Activated T-cell treated with anti-CD3 and anti-CD28 coated beads, Interleukin-2, amount 50 U/mL, for 48 hours (primary cell): ENCODE data around the gene ORC1.
"Not testable (repeated sequence)": the region's sequence is repeated elsewhere in the genome, so short reads cannot be mapped to it uniquely, and the experiment has no call there.

Source experiments
- DNase-seq, 2 experiments: peaks; one replicate each; pipeline ENCODE4 v3.0.0-alpha.2; 2020

The ORC1 gene

DNA sequence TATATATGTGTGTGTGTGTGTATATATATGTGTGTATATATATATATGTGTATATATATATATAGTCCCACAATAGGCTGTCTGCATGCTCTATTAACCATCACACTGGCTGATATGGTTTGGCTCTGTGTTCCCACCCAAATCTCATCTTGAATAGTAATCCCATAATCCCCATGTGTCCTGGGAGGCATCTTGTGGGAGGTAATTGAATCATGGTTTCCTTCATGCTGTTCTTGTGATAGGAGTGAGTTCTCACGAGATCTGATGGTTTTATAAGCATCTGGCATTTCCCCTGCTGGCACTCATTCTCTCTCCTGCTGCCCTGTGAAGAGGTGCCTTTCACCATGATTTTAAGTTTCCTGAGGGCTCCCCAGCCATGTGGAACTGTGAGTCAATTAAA lies 34.4 kb downstream of the ORC1 start:
- not testable (repeated sequence) for DNase-seq

DNA sequence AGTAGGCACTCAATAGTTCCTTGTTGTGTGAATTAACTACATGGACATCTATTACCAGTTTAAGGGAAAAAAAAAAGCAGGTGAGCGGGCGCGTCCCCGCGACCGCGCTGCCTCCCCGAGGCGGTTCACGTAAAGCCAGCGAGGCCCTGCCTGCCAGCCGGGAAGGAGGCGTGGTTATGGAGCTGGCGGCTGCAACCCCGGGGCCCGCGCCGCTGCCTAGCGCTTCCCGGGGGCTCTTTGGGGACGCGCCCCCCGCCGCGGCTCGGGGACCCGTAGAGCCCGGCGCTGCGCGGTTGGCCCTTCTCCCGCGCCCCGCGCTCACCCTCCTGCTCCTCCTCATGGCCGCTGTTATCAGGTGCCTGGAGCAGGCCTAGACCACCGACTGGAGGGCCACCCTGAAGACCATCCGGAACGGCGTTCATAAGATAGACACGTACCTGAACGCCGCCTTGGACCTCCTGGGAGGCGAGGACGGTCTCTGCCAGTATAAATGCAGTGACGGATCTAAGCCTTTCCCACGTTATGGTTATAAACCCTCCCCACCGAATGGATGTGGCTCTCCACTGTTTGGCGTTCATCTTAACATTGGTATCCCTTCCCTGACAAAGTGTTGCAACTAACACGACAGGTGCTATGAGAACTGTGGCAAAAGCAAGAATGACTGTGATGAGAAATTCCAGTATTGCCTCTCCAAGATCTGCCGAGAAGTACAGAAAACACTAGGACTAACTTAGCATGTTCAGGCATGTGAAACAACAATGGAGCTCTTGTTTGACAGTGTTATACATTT lies 35.6 kb downstream of the ORC1 start:
- peak; percentile 52 to 72 for DNase-seq

DNA sequence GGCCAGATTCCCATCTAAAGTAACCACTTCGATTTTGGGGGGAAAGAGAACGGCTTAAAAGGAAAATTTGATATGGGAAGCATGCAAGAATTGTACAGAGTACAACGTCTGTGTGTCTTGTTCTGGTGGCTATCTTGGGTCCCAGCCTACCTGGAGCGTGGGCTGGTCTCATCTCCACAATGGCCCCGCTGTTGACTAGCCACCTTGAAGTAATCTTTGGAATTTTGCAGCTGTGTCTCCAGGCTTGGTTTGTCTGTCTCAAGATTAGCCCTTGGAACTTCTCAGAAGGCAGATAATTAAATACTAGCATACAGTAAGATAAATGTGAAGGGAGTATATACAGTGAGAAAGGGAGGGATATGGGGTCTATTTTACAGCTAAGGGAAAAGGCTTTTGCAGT lies 37.0 kb downstream of the ORC1 start:
- no peak for DNase-seq

DNA sequence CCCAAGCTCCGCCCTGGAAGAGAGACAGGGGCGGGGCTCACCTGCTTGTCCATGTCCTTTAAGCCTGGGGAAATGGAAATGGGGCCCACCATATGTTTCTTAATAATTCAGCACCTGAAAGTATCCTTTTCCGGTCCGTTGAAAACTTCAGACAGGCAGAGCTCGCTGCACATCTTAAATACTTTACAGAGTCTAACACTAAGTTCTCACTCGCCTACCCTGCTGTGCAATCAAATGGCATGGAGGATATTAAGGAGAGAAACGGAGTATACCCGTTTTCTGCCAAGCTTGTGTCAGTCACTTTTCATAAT lies 37.8 kb downstream of the ORC1 start:
- DNase-seq, result no peak

DNA sequence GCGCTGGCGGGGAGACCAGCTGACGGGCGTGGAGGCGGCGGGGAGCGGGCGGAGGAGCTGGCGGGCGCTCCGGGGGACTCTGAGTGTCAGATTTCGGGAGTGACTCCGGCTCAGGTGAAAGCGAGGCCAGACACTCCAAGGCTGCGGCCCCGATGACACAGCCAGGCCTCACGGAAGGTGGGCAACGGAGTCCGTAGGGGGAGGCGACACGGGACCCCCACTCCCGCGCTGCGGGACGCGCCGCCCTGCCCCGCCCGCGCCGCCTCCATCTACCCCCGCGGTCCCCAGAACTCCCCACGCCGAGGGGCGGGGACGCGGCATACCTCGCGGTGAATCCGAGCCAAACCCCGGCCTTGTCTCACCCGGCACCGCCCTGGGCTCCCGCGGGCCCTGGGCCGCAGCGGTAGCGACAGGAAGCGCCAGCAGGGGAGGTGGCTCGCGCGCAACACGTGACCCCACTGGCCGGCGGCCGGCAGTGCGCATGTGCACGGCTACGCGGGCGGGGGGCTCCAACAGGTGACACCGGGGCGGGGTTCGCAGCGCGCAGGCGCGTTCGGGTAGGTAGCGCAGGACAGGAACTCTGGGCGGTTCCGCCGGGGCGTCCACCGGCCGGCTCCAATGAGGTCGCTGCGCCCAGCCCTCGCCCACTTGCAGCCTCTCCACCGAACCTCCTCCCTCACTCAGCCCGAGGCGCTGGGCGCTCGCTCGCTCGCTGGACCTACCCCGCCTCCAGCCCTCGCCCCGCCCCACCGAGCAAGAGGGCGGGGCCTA lies 38.3 kb downstream of the ORC1 start, which contains the start of gene CC2D1B:
TSS of gene CC2D1B (minus strand) at position 460 of the 771 bp plus-strand sequence. CDS start 1,585 bp downstream, outside the sequence.
- peak; percentile 99 for DNase-seq

DNA sequence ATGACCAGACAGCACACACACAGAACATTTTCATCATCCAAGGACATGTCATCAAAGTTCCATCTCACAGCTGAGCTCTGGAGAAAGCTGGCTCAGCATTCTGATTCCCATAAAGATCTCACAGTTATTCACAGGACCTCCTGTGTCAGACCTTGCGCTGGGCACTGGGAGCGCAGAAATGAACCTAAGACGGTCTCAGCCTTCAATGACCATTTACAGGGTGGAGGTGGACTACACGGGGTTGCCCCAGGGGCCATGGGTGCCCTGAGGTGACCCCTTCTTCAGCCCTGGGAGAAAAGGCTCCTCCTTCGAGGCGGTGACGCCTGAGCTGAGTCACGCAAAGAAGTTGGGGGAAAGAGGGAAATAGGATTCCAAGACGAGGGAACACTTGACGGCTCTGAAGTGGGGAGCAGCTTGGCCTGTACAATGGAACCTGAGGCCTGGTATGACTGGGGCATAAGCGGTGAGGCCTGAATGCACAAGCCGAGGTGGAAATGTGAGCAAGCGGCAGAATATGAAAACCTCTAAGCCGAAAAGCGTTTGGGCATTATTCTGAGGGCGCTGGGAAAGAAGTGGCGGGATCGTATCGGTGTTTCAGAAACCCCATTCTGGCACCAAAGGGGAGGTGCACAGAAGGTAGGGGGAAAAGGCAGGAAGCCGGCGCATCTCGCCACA lies 39.0 kb downstream of the ORC1 start:
- peak in 1 of 2 experiments; percentile 58 for DNase-seq

DNA sequence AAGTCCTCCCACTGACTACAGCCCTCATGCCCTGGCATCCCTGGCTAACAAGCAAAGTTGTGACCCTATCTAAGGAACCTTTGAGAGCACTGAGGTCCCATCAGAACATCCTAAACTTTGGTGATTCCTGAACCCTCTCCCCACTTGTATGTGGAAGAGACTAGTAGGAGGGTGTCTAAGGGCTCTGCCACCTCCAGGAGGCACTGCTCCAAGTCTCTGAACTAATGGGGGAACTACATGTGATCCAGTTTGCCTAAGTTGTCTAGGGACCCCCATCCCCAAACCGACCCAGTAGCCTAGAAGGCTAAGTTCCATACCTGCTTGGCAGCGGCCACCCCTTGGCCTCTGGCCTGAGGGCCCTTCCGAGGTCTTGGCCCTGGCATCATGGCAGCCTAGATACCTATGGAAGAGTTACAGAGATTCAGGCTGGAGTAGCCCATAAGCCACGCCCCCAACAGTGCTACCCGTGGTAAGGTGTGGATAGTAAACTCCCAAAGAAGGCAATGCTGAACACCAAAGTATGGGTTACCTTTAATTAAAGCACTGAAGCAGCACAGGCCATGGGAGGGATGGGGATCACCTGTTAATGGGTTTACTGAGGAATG lies 39.9 kb downstream of the ORC1 start:
- peak in 1 of 2 experiments; percentile 34 for DNase-seq

DNA sequence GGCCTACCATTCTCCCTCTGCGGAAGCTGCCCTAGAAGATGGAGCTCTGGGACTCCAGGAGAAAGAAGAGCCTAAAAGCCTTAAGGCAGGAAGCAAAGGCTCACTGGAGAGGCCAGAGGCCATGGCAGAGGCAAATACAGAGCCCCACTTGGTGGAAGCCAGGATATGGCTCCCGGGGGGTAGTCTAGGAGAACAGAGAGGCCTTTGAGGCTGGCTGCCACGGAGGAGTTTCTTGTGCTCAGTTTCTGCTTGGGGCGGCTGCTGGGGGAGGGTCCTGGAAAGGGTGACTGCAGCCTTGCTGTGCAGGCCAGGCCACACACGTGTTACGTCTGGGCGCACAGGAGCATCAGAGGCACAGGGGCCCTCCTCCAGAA lies 43.6 kb downstream of the ORC1 start:
- no peak for DNase-seq

DNA sequence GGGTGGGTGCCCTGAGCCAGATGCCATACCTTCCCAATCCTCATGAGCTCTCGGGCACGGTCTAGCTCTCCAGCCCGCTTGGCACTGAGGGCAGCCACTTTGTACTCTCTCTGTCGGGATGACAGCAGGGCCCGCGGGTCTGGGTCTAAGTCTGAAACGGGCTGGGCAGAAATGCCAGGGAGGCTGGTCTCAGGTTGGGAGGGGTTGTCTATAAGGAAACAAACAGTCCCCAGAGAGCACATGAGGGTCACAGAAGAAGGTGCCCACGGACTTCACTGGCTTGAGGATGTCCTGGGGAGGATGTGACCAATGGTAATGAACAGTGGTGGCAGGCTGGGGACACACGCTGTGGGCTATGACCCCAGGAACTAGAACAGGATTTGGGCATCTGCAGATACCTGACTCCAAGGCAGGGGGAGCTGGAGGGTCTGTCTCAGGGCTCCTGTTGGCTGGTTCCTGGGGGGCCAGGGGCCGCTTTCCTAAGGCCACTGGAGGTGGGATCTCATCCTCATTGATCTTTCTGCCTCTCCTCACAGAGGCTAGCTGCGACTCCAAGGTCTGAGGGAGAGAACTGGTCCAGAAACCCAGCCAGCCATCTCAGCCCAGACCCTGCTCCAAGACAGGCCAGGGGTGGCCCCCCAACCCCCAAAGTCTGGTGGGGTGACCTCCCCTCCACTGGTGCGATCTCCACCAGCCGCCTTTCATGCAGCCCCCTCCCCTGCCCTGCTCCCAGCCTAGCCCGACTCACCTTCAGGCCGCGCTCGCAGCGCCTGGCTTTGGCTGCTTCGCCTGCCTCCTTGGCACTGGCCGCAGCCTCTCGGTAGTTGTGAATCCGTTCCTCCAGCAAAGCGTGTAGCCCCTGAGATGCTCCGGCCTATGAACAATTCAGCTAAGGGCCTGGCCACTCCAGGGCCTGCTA lies 44.3 kb downstream of the ORC1 start:
- no peak for DNase-seq

DNA sequence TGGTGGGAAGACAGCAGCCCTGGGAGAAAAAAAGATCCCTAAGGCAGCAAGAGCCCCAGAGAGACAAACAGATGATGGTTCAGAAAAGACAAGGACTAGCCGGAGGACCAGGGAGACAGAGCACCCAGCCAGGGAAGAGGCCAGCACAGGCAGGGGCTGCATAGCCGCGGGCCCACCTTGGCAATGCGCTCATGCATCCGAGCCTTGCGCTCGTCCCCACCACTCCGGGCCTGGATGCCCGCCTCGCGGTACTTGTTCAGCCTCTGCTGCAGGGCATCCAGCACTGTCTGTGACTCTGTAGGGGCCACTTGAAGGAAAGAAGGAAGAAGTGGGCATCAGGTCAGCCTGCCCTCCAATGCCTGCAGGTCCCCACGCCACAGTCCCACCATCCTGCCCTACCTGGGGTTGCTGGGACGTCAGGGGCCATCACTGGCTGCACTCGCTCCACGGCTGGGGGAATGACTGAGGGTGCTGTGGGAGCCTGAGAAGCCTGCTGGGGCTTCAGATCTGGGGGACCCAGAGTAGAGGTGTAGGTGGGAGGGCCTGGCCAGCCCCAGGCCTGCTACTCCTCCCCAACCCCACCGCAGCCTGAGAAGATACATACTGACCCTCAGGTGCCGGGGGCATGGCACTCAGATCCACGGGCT lies 45.2 kb downstream of the ORC1 start:
- DNase-seq, result no peak

DNA sequence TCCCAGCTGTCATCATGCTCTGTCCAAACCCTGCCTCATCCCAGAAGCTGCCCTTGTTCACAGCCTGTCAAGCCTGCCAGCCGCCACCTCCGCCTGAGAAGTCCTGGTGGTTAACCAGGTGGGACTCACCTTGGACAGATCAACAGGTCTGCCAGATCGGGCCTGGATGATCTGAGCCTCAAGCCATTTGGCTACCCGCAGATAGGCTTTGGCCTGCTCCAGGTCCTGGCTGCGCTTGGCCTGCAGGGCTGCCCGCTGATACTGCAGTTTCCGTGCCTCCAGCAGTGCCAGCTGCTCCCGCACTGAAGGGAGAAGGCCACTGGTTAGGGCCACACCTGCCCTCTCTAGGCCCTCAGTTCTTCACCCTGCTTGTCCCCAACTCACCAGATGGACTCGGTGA lies 46.8 kb downstream of the ORC1 start:
- DNase-seq, result no peak

DNA sequence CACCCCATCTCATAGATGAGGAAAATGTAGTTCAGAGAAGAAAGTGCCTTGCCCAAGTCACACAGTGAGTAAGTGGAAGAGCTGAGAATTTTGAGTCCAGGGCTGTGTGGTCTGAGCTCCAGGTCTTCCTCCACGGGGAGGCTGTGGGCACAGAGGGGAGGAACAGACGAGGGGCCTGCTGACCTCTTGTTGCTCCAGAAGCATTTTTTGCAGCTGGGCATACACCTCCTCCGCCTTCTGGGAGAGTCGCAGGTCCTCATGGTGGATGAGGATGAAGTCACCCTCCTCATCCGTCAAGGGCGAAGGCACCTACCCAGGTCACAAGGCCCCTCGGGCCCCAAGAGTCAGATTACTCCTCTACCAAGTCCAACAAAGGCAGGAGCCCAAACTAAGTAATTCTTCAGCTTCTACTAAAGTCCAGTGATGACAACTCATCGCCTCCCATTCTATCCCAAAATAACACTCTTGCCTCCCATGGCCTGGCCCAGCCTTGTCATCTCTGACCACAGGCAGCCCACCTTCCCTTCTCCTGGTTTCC lies 47.3 kb downstream of the ORC1 start:
- DNase-seq, result no peak

DNA sequence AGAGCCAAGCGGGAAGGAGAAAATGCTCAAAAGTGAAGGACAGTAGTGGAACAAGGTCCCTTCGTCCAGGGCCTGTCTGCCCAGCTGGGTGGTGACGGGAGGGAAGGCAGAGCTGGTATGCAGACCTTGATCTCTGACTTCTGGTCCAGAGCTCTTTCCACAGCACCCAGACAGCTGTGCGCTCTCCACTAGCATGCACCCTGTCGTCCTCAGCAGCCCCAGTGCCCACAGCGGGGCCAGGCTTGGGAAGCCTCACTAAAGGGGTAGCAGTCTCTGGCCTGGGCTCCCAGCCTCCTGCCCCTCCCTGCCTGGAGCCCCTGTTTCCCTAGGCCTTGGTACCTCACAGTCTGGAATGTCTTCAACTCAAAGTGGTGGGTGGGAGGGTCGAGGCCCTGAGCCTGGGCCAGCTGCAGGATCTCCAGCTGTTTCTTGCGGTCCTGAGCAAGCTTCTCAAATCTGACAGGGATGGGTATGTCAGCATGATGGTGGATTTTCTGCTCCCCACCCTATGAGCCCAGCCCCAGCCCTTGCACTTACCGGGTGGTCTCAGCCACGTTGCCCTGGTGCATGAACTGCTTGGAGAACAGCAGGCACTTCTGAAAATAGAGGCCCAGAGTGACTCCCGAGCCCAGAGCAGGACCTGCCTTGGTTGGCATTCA lies 48.2 kb downstream of the ORC1 start:
- no peak for DNase-seq

DNA sequence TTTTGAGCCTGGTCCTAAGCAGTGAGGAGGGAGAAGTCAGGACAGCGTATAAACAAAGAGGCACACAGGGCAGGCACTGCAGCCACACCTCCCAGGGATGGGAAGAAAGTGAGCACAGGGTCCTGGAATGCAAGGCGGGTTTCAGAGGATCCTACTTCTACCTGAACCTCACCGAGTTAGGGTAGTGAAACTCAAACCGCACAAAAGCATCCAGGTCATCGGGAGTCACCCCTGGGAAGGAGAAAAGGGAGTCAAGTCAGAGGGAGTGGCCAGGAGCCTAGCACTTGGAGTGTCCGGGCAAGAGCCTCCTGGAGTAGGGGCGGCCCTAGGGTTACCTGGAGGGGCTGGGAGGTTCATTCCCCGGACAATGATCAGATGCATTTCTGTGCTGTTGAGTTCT lies 48.8 kb downstream of the ORC1 start:
- DNase-seq, result no peak

DNA sequence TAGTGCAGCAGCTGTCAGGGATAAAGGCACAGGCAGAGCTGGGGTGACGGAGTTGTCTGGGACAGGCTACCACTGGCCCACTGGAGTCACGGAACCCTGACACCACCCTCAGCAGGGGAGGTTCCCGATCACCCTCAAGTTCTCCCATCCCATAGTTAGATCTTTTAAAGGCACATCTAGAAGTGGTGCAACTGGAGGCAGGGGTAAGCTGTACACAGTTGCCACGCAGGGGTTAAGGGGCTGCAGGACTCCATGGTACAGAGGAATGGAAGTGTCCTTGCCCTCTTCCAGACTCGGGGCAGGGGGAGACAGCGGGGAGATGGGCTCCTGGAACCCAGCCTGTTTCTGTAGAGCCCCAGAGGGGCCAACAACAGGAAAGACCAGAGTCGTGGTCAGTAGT lies 51.5 kb downstream of the ORC1 start:
- no peak for DNase-seq

DNA sequence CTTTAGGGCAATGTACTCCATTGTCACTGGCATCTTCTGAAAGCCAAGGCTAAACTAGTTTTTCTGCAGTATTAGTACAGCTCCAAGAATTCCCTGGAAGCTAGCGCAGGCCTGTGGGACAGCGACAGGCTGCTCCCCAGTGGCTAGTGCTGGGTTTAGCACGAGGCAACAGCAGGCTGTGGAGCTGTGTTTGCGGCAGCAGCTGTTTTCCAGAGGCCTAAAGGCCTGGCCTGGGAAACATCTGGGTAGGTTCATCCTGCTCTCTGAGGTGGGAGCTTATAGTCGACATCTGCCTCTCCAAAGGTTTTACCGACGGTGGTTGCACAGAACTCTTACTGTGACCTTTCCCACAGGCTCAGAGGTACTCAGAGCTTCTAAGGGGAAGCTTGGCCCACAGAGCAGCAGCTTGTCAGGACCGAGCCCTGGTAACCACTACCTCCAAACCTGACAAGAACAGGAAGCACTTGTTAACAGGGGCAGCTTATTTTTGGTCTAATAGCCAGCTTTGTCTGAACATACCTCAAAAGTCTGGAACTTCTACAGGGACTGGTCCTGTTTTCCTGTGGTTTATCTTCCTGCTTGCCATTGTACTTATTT lies 55.4 kb downstream of the ORC1 start:
- no peak for DNase-seq

DNA sequence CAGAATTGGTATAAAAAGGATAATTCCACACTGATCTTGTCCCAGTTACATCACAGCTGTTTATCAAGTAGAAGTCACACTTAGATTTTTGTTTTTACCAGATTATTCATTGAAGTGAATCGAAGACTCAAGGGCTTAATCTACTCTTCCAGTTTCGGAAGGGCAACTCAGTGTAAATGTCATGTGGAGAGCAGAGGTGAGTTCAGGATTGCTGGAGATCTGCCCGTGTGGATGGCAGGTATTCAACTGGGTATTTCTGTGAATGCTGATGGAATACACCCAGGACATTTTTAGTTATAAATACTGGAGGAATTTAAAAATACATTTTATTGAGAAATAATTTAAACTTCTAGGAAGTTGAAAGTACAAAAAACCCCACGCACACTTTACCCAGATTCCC lies 57.6 kb downstream of the ORC1 start:
- no peak for DNase-seq

DNA sequence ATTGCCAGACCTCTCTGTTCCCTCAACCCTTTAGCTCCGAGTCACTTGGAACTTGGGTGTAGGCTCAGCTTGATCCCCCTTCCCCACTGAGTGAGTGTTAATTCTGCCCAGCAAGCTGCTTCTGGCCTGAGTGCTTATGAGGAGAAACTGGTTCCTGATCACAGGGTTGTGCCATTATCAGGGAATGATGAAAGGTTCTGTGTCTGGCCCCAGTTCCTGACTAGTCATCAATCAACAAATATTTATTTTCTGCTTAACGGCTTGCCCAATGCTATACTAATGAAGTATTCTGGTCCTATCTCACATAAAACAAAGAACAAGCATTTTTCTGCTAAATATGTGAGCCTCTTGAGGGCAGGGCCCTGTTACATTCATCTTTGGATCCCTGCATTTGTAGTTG lies 59.0 kb downstream of the ORC1 start:
- DNase-seq, result no peak

DNA sequence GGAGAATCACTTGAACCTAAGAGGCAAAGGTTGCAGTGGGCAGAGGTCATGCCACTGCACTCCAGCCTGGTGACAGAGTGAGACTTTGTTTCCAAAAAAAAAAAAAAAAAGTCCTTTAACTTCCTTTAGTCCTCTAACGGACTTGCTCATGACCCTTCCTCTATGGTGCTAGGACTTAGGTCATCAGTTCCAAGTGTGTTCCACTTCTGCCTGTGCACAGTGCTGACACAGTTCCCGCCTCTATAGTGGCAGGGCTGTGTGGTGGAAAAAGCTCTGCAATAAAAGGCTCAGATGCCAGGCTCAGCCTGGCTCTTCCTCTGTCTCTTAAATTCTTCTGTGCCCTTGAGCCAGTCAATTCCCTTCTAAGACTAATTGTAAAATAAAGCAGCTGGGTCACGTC lies 60.2 kb downstream of the ORC1 start:
- no peak for DNase-seq

DNA sequence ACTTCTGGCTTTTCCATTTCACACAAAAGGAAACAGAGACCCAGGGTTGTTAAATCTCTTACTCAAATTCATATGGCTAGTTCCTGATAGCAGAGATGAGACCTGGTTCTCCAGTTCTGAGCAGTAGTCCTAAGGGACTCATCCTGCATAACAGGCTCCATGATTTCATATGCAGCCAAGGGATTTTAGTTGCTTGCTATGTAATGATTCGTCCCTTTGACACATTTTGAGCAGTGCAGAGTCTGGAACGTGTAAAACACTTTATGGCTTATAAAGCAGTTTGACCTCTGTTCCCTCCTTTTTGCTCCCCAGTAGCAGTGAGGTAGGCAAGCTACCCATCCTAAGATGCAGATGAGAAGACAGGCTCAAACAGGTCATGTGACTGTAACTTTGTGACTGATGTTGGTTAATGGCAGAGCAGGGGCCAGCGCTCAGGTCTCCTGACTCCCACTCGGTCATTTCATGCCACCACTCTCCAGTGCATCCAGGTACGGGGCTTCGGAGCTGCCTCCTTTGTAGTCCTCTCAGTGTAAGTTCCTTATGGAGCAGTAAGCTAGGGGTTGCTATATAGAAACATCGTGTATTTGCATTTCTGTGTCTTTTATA lies 62.5 kb downstream of the ORC1 start:
- DNase-seq, result no peak
